PFSK-1 (cell line): ENCODE results near the gene PTBP1.

ENCODE experiments used
- FOXP2 ChIP-seq: optimal IDR thresholded peaks from 2 replicates; pipeline ENCODE3; 2011; ENCODE audit warnings: borderline replicate concordance, control low read depth, inconsistent platforms; ENCODE audit not compliant: insufficient read depth; ENCODE audit errors: extremely low read length, extremely low read depth
- POLR2AphosphoS5 ChIP-seq: IDR thresholded peaks from 2 replicates; pipeline ENCODE4 v1.6.1; 2012; ENCODE audit warnings: low read depth, mild to moderate bottlenecking, control low read depth, low read length, moderate library complexity
- SIN3A ChIP-seq: IDR thresholded peaks from 2 replicates; pipeline ENCODE4 v1.6.1; 2012; ENCODE audit warnings: mild to moderate bottlenecking, low read length, moderate library complexity, borderline replicate concordance; ENCODE audit not compliant: insufficient read depth
- TAF1 ChIP-seq: IDR thresholded peaks from 2 replicates; pipeline ENCODE4 v1.6.1; 2012; ENCODE audit warnings: low read length, control low read depth, borderline replicate concordance; ENCODE audit not compliant: insufficient read depth
- TF ChIP-seq, protein P1 (sequence below), 2 experiments: IDR thresholded peaks; 2 replicates each; pipeline versions ENCODE4 v1.6.1 to v1.8.0; 2011 to 2012; ENCODE audit warnings: low read depth in 2 of 2, low read length in 2 of 2, control low read depth in 1 of 2, inconsistent platforms in 1 of 2, mild to moderate bottlenecking in 1 of 2, moderate library complexity in 1 of 2; ENCODE audit not compliant: insufficient read depth in 1 of 2

PTBP1 gene

DNA sequence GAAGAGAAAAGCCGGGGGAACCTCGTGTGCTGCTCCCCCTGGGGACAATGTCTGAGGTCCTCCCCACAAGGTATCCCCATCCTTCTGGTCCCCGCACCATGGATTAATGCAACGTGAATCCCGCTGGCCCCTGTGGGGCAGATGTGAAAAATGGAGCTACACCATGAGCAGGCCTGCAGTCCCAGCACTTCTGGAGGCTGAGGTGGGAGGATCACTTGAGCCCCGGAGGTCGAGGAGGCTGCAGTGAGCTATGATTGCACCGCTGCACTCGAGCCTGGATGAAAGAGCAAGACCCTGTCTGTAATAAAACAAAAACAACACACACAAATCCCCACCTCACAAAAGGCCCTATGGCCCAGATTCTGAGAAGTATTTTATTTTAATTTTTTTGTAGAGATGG lies 61.0 kb downstream of the PTBP1 start:
- TF ChIP-seq SIN3A: no peak
- TF ChIP-seq, protein P1, sequence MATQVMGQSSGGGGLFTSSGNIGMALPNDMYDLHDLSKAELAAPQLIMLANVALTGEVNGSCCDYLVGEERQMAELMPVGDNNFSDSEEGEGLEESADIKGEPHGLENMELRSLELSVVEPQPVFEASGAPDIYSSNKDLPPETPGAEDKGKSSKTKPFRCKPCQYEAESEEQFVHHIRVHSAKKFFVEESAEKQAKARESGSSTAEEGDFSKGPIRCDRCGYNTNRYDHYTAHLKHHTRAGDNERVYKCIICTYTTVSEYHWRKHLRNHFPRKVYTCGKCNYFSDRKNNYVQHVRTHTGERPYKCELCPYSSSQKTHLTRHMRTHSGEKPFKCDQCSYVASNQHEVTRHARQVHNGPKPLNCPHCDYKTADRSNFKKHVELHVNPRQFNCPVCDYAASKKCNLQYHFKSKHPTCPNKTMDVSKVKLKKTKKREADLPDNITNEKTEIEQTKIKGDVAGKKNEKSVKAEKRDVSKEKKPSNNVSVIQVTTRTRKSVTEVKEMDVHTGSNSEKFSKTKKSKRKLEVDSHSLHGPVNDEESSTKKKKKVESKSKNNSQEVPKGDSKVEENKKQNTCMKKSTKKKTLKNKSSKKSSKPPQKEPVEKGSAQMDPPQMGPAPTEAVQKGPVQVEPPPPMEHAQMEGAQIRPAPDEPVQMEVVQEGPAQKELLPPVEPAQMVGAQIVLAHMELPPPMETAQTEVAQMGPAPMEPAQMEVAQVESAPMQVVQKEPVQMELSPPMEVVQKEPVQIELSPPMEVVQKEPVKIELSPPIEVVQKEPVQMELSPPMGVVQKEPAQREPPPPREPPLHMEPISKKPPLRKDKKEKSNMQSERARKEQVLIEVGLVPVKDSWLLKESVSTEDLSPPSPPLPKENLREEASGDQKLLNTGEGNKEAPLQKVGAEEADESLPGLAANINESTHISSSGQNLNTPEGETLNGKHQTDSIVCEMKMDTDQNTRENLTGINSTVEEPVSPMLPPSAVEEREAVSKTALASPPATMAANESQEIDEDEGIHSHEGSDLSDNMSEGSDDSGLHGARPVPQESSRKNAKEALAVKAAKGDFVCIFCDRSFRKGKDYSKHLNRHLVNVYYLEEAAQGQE (IDR thresholded peaks at IDR 0.05; ENCODE audit: insufficient read depth in 1 of 2, low read depth in 2 of 2, low read length in 2 of 2): no peak
- no peak for TF ChIP-seq POLR2AphosphoS5
- no peak for TF ChIP-seq FOXP2
- TF ChIP-seq TAF1: no peak

DNA sequence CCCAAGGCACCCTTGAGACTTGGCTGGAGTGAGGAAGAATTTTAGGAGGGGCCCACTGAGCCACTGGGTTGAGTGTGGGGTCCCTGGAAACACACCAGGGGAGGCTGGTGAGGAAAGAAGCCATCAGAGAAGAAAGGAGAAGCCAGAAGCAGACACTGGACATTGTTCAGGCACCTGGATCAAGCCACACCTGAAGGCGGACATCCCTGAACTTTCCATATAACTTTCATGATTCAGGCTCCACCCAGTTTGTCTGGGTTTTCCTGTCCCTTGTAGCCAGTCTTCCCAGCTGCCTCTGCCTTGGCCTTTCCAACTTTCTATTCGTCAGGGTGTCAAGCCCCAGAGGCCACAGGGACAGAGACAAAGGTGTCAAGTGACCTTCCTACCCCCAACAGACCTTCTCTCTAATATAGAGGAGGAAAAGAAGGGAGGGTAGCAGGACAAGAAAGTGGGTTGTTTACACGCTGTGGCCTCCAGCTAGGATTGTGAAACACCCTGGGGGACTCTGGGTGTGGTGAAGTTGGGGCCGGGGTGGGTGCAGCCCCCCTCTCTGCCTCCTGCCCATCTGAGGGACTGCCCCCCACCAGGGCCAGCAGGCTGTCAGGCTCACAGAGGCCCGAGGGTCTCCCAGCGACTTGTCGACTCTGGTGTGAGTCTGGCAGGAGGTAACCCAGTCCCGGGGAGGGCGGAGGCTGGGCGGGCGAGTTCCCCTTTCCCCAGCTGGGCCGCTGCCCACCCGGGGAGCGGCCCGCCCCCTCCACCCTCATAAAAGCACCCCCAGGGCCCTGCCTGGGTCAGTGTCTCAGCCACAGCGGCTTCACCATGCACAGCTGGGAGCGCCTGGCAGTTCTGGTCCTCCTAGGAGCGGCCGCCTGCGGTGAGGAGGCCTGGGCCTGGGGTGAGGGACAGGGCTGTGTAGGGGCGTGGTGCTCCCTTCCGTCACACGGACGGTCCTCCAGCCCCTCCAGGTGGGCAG lies 61.9 kb downstream of the PTBP1 start, which contains the start of gene CFD:
CFD (plus strand) TSS at position 797 of the 976 bp plus-strand sequence; CDS start at position 823, 26 bp downstream.
- TF ChIP-seq TAF1 (no peak), SIN3A (no peak), FOXP2 (no peak), POLR2AphosphoS5 (no peak)
- TF ChIP-seq, protein P1 (IDR thresholded peaks at IDR 0.05; ENCODE audit: insufficient read depth in 1 of 2, low read depth in 2 of 2, low read length in 2 of 2): no peak

DNA sequence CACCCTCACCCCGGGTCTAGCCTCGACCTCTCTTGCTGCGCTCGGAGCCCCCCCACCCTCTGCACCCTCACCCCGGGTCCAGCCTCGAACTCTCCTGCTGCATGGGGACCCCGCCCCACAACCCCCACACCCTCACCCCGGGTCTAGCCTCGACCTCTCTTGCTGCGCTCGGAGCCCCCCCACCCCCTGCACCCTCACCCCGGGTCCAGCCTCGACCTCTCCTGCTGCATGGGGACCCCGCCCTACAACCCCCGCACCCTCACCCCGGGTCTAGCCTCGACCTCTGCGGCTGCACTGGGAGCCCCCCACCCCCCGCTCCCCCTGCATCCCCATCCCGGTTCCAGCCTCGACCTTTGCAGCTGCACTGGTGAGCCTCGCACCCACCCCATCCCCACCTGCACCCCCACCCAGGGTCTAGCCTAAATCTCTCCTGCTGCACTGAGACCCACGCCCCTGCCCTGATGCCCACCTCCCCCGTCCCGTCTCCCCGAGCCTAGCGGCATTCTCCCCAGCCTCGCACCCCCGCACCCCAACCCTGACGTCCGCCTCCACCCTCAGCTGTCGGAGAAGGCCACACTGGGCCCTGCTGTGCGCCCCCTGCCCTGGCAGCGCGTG lies 64.0 kb downstream of the PTBP1 start:
- TF ChIP-seq, protein P1 (IDR thresholded peaks at IDR 0.05; ENCODE audit: insufficient read depth in 1 of 2, low read depth in 2 of 2, low read length in 2 of 2): no peak
- TF ChIP-seq POLR2AphosphoS5: no peak
- TF ChIP-seq SIN3A: no peak
- TF ChIP-seq TAF1: no peak
- TF ChIP-seq FOXP2: no peak
